GM12891 (cell line): Measurements from ENCODE around the gene CLCN2.

Experiments used
- PAX5 ChIP-seq: IDR thresholded peaks from 2 replicates; pipeline ENCODE4 v1.6.1; 2011; ENCODE audit warnings: low read length, moderate library complexity, mild to moderate bottlenecking; ENCODE audit not compliant: insufficient read depth, severe bottlenecking
- POLR2A ChIP-seq: IDR thresholded peaks from 2 replicates; pipeline ENCODE4 v1.6.1; 2011; ENCODE audit warnings: low read depth, low read length, control low read depth
- POLR2AphosphoS5 ChIP-seq: IDR thresholded peaks from 2 replicates; pipeline ENCODE4 v1.6.1; 2011; ENCODE audit warnings: low read depth, low read length, control low read depth
- POU2F2 ChIP-seq: IDR thresholded peaks from 2 replicates; pipeline ENCODE4 v1.6.1; 2011; ENCODE audit warnings: low read depth, mild to moderate bottlenecking, control low read depth, low read length, moderate library complexity
- SPI1 ChIP-seq: IDR thresholded peaks from 2 replicates; pipeline ENCODE4 v1.6.1; 2011; ENCODE audit warnings: low read depth, low read length, control low read depth
- TAF1 ChIP-seq: IDR thresholded peaks from 2 replicates; pipeline ENCODE4 v1.6.1; 2011; ENCODE audit warnings: low read depth, low read length, control low read depth

DNA sequence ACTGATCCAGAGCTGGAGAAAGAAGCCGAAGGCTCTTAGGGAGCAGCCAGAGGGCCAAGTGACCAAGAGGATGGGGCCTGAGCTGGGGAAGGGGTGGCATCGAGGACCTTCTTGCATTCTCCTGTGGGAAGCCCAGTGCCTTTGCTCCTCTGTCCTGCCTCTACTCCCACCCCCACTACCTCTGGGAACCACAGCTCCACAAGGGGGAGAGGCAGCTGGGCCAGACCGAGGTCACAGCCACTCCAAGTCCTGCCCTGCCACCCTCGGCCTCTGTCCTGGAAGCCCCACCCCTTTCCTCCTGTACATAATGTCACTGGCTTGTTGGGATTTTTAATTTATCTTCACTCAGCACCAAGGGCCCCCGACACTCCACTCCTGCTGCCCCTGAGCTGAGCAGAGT lies 28.0 kb upstream of the CLCN2 start:
- no peak for TF ChIP-seq POLR2AphosphoS5
- TF ChIP-seq TAF1, result no peak
- TF ChIP-seq POLR2A, result no peak
- no peak for TF ChIP-seq POU2F2
- TF ChIP-seq SPI1, result no peak
- TF ChIP-seq PAX5, result no peak
